ENCODE results near the gene NDUFS6.

- TF ChIP-seq RNF2 (IDR thresholded peaks at IDR 0.05; ENCODE audit: borderline replicate concordance, low read depth, low read length, missing control alignments, poor library complexity, severe bottlenecking) = no peak
- TF ChIP-seq TAF1 (IDR thresholded peaks at IDR 0.05; ENCODE audit: low read depth, low read length) = no peak
- no peak for TF ChIP-seq ZNF274 (IDR thresholded peaks at IDR 0.05; ENCODE audit: borderline replicate concordance, extremely low read depth, low read length)
- TF ChIP-seq CTCF (IDR thresholded peaks at IDR 0.05; ENCODE audit: control extremely low read depth in 1 of 3, insufficient read depth in 1 of 3, low read depth in 1 of 3, low read length in 3 of 3) = no peak
- no peak for TF ChIP-seq YY1 (IDR thresholded peaks at IDR 0.05; ENCODE audit: low read depth, low read length)
- TF ChIP-seq KDM5A (IDR thresholded peaks at IDR 0.05; ENCODE audit: low read length) = no peak
- no peak for TF ChIP-seq POLR2A (IDR thresholded peaks at IDR 0.05; ENCODE audit: control extremely low read depth in 1 of 2, low read depth in 2 of 2, low read length in 2 of 2)
- no peak for TF ChIP-seq POLR2AphosphoS5 (IDR thresholded peaks at IDR 0.05; ENCODE audit: low read depth, low read length)
- no peak for TF ChIP-seq KDM1A (IDR thresholded peaks at IDR 0.05; ENCODE audit: borderline replicate concordance, low read length)
- TF ChIP-seq JUND (IDR thresholded peaks at IDR 0.05; ENCODE audit: low read length) = no peak
- no peak for TF ChIP-seq SAP30 (IDR thresholded peaks at IDR 0.05; ENCODE audit: insufficient read depth, insufficient replicate concordance, low read length)
- TF ChIP-seq RAD21 (IDR thresholded peaks at IDR 0.05 in 1 of 2, conservative IDR thresholded peaks at IDR 0.05 in 1 of 2; ENCODE audit: low read depth in 2 of 2, low read length in 2 of 2) = no peak
Observed at GRCh38 chr5:1836176-1836890, 35.1 kb downstream of the NDUFS6 start.
